Omental fat pad (tissue), 4 donors: ENCODE data around the gene BTBD8. TPM values are rescaled to one million over a fixed set of nuclear protein-coding genes. Genes with fewer than 3 reads are reported as not detected.
"Not testable (repeated sequence)": the region's sequence is repeated elsewhere in the genome, so short reads cannot be mapped to it uniquely, and the experiment has no call there.

ENCODE experiments used
- ATAC-seq: fragments of 150-250 bp; one replicate; pipeline ENCODE4 v1.9.1; 2016; ENCODE audit warnings: mild to moderate bottlenecking, moderate library complexity; ENCODE audit not compliant: low FRiP score
- DNase-seq: peaks from one replicate; pipeline ENCODE4 v3.0.0-alpha.2; 2019; ENCODE audit warnings: low spot score
- CTCF ChIP-seq, 3 donors: fragments of 450-650 bp; IDR thresholded peaks; one replicate each; pipeline ENCODE4 v1.5.1; 2016 to 2017; ENCODE audit warnings: antibody characterized with exemption in 3 of 3, mild to moderate bottlenecking in 3 of 3, moderate library complexity in 2 of 3
- total RNA-seq, 4 donors: library from RNA; depleted of rRNA; stranded (reverse); fragments of >200 nt; gene quantifications; one replicate each; pipeline ENCODE4 v1.1.0, GENCODE V29; 2016

The BTBD8 gene
- total RNA-seq, 4 donors from 2014 or later = 2.0 to 12.3 (median 6.5) TPM

- TF ChIP-seq CTCF (IDR thresholded peaks at IDR 0.05) = no peak
- DNase-seq = no peak
- ATAC-seq = no peak
Measured at GRCh38 chr1:92043621-92044020, 36.5 kb upstream of the BTBD8 start.

- ATAC-seq = no peak
- no peak for TF ChIP-seq CTCF (IDR thresholded peaks at IDR 0.05)
Measured at GRCh38 chr1:92045766-92046495, 34.2 kb upstream of the BTBD8 start.

GRCh38 chr1:92051948-92052347, 28.2 kb upstream of the BTBD8 start:
- no peak for ATAC-seq
- TF ChIP-seq CTCF (IDR thresholded peaks at IDR 0.05) = no peak
- DNase-seq = no peak

More at GRCh38 chr1:92045766-92046495, 34.2 kb upstream of the BTBD8 start:
- DNase-seq = no peak

GRCh38 chr1:92065042-92065441, 15.1 kb upstream of the BTBD8 start:
- no peak for ATAC-seq
- no peak for DNase-seq
- no peak for TF ChIP-seq CTCF (IDR thresholded peaks at IDR 0.05)

- TF ChIP-seq CTCF (IDR thresholded peaks at IDR 0.05) = no peak
- no peak for DNase-seq
- ATAC-seq = no peak
Measured at GRCh38 chr1:92066321-92066720, 13.8 kb upstream of the BTBD8 start.

GRCh38 chr1:92070892-92071291, 9.3 kb upstream of the BTBD8 start:
- no peak for DNase-seq
- TF ChIP-seq CTCF (IDR thresholded peaks at IDR 0.05) = no peak
- no peak for ATAC-seq

GRCh38 chr1:92074446-92074845, 5.7 kb upstream of the BTBD8 start:
- not testable (repeated sequence) for ATAC-seq, DNase-seq
